Esophagus muscularis mucosa (tissue), 4 donors: ENCODE results near the gene AMOTL1. TPM values are rescaled to one million over a fixed set of nuclear protein-coding genes. Genes with fewer than 3 reads are reported as not detected.

Experiments
- DNase-seq: peaks from one replicate; pipeline ENCODE4 v3.0.0-alpha.2; 2017; ENCODE audit errors: extremely low spot score
- H3K27ac ChIP-seq, 4 donors: fragments of 200-600 bp; sonication (generic); replicated peaks in 1 of 4; 1 replicate in 3 of 4; 2 replicates in 1 of 4; pipeline ENCODE4 v1.5.1; 2016 to 2019; ENCODE audit warnings: mild to moderate bottlenecking in 1 of 4
- H3K27me3 ChIP-seq, 4 donors: fragments of 200-600 bp; sonication (generic); one replicate each; pipeline versions ENCODE4 v1.5.1 to v1.6.0; 2016 to 2019
- H3K36me3 ChIP-seq, 4 donors: fragments of 200-600 bp; sonication (generic); one replicate each; pipeline ENCODE4 v1.5.1; 2016 to 2019
- H3K4me1 ChIP-seq, 4 donors: fragments of 200-600 bp; sonication (generic); one replicate each; pipeline ENCODE4 v1.5.1; 2016 to 2019
- H3K4me3 ChIP-seq, 4 donors: fragments of 200-600 bp; sonication (generic); 1 replicate in 2 of 4; 2 replicates in 2 of 4; pipeline ENCODE4 v1.5.1; 2016 to 2019; ENCODE audit warnings: mild to moderate bottlenecking in 4 of 4, moderate library complexity in 1 of 4
- H3K9me3 ChIP-seq, 4 donors: fragments of 200-600 bp; sonication (generic); 1 replicate in 3 of 4; 2 replicates in 1 of 4; pipeline ENCODE4 v1.5.1; 2016 to 2019
- EP300 ChIP-seq: sonication (generic); formaldehyde crosslinking; IDR thresholded peaks from one replicate; pipeline ENCODE4 v1.6.1; 2017; ENCODE audit warnings: antibody characterized with exemption
- POLR2A ChIP-seq: fragments of 450-650 bp; IDR thresholded peaks from one replicate; pipeline ENCODE4 v1.6.1; 2017; ENCODE audit warnings: antibody characterized with exemption, moderate library complexity, mild to moderate bottlenecking, low read depth
- POLR2AphosphoS5 ChIP-seq, 2 donors: sonication (generic); formaldehyde crosslinking; IDR thresholded peaks; one replicate each; pipeline ENCODE4 v1.6.1; 2017; ENCODE audit warnings: antibody characterized with exemption in 2 of 2
- WGBS: methylation state at CpG from one replicate; pipeline ENCODE4 v1.1.5; 2018; 5-methylcytosine and 5-hydroxymethylcytosine counted together
- intact Hi-C: fragments of 100-400 bp; cut with DNase I; formaldehyde crosslinking; loops from one replicate; pipeline ENCODE4 v1.15.1; 2023
- total RNA-seq, 4 donors: library from RNA; depleted of rRNA; stranded (reverse); fragments of >200 nt; gene quantifications; one replicate each; pipeline versions ENCODE4 v1.1.0 to v1.2.1, GENCODE V29; 2016
- TF ChIP-seq, protein P1 (sequence below), 3 experiments: fragments of 200-600 bp in 2 of 3; fragments of 450-650 bp in 1 of 3; sonication (generic) in 2 of 3; IDR thresholded peaks; one replicate each; pipeline ENCODE4 v1.5.1; 2017 to 2019; ENCODE audit warnings: antibody characterized with exemption in 3 of 3, mild to moderate bottlenecking in 2 of 3, moderate library complexity in 1 of 3

Gene AMOTL1
- total RNA-seq, 4 donors from 2014 or later, result 172 to 259 (median 182) TPM

DNA sequence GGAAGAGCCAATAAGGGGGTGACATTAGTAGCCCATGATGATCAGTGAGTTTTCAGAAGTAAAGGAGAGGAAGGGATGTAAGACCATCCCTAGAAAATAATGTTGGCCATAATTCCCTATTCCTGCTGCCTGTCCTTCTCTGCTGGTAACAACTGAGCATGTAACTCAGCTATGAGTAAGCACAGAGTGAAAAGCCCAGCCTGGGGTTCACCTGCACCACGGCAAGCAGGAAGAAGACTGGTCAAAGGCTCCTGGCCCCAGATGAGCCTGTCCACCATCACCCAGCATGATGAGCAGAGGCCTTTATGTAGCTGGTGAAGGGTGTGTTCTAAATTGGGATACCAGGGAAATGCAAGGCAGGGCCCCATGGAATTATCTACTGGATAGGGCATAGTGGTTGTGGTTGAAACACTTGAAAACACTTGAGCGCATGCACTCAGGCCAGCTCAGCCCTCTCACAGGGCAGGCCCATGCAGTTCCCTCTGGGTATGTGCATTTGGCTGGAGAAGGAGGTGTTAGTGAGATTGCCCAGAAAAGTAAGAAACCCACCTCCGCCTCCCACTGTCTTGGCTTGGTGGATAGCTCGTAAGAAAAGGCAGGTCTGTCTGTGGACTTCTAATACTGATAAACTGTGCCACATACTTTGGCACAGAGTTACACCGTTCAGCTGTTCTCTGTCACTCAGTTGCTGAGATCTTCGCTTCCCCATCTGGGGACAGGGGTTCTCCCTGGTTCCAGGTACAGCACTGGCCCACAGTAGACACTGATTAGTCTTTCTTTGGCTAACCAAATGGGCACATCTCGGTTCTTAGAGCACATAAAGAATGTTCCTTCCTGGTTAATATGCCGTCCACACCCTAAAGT lies 86.8 kb downstream of the AMOTL1 start:
- TF ChIP-seq, protein P1, sequence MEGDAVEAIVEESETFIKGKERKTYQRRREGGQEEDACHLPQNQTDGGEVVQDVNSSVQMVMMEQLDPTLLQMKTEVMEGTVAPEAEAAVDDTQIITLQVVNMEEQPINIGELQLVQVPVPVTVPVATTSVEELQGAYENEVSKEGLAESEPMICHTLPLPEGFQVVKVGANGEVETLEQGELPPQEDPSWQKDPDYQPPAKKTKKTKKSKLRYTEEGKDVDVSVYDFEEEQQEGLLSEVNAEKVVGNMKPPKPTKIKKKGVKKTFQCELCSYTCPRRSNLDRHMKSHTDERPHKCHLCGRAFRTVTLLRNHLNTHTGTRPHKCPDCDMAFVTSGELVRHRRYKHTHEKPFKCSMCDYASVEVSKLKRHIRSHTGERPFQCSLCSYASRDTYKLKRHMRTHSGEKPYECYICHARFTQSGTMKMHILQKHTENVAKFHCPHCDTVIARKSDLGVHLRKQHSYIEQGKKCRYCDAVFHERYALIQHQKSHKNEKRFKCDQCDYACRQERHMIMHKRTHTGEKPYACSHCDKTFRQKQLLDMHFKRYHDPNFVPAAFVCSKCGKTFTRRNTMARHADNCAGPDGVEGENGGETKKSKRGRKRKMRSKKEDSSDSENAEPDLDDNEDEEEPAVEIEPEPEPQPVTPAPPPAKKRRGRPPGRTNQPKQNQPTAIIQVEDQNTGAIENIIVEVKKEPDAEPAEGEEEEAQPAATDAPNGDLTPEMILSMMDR (IDR thresholded peaks at IDR 0.05), result no peak
- no peak for DNase-seq
- H3K27ac ChIP-seq, result peak overlapping the region in 3 of 4 donors; percentile 3 to 28 (median 25)
- intact Hi-C loops, result no loop called here
- H3K4me1 ChIP-seq, result peaks cover 17 to 55% (median 51%) of the 10 kb centered on the region in 4 donors
- WGBS, result 87% methylated on average over 8 of the region's 8 CpGs
- H3K4me3 ChIP-seq, result no peak overlapping the region
- no peaks in the 10 kb centered on the region for H3K9me3 ChIP-seq
- H3K27me3 ChIP-seq, result no peaks in the 10 kb centered on the region
- peaks cover 40 to 97% (median 80%) of the 10 kb centered on the region in 4 donors for H3K36me3 ChIP-seq

DNA sequence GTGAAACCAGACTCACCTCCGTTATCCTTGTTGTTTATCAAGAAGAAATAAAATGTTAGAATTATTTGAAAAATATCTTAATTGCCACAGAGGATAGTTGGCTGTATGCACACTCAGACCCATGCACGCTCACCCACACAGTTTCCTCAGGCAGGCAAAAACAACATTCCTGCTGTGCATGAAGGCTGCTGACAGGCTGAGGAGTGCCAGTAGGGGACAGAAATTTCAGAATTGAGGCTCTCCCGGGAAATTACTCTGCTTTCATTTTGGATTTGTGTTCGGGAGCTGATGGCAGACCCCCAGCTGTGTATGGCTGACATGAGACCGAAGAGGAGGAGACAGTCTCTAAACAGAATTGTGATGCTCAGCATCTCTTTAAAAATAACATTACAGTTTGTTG lies 87.5 kb downstream of the AMOTL1 start:
- intact Hi-C loops, result no loop called here
- no peak for DNase-seq
- Histone ChIP-seq H3K36me3 (peaks cover 42 to 97% (median 80%) of the 10 kb centered on the region in 4 donors), H3K27me3 (no peaks in the 10 kb centered on the region), H3K27ac (peak overlapping the region in 2 of 4 donors; percentile 3 to 25), H3K4me1 (peaks cover 17 to 48% (median 45%) of the 10 kb centered on the region in 4 donors), H3K9me3 (no peaks in the 10 kb centered on the region), H3K4me3 (no peak overlapping the region)
- TF ChIP-seq POLR2A, result no peak
- no peak for TF ChIP-seq POLR2AphosphoS5 (IDR thresholded peaks at IDR 0.05)
- TF ChIP-seq, protein P1 (IDR thresholded peaks at IDR 0.05), result no peak
- no peak for TF ChIP-seq EP300
- 79% methylated on average over 5 of the region's 5 CpGs for WGBS

DNA sequence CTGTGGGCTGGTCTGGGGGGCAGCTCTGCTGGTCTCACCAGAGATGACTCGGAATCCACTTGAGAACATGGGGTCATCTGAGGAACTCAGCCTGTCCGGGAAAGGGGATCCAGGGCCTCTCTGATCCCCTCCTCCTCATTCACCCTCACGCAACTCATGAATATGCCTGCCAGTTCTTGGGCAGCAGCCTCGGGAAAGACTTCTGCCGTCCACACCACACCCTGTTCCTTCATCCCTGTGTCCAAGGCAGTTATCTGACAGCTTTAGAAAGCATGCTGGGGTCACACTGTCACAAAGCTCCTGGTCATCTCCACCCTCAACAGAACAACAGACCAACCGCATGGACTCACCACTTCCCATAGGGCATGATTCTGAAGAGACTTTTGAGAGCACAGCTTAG lies 88.3 kb downstream of the AMOTL1 start:
- no peaks in the 10 kb centered on the region for H3K9me3 ChIP-seq
- H3K27me3 ChIP-seq, result no peaks in the 10 kb centered on the region
- H3K4me1 ChIP-seq, result peaks cover 17 to 48% (median 41%) of the 10 kb centered on the region in 4 donors
- intact Hi-C loops, result no loop called here
- H3K4me3 ChIP-seq, result no peak overlapping the region
- peak overlapping the region in 3 of 4 donors; percentile 10 to 38 (median 19) for H3K27ac ChIP-seq
- TF ChIP-seq EP300, result no peak
- DNase-seq, result no peak
- 72% methylated on average over 5 of the region's 6 CpGs for WGBS
- peaks cover 47 to 97% (median 84%) of the 10 kb centered on the region in 4 donors for H3K36me3 ChIP-seq

DNA sequence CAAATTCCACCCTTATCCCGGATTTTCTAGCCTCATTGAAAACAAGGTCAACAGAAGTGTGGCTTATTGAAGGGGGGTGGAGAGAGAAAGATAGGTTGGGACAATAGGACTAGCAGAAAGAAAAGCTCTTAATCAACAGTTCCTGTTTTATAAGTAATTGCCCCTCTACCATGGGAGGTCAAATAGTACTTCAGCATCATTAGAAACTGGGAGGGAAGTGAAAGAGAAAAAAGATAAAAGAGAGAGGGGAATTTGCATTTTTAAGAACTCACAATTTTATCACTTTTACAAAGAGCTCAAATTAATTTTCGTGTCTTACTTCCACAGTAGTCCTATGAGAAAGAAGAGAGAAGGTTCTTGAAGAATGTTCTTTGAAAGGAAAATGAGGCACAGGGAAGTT lies 89.2 kb downstream of the AMOTL1 start:
- Histone ChIP-seq H3K9me3 (no peaks in the 10 kb centered on the region), H3K4me1 (peaks cover 17 to 39% (median 32%) of the 10 kb centered on the region in 4 donors), H3K36me3 (peaks cover 51 to 97% (median 90%) of the 10 kb centered on the region in 4 donors), H3K4me3 (no peak overlapping the region), H3K27ac (peak overlapping the region in 1 of 4 donors; percentile 10), H3K27me3 (no peaks in the 10 kb centered on the region)
- intact Hi-C loops, result no loop called here
- no peak for TF ChIP-seq EP300
- TF ChIP-seq POLR2A, result no peak
- no peak for DNase-seq
- WGBS, result 79% methylated on average over 2 of the region's 2 CpGs

DNA sequence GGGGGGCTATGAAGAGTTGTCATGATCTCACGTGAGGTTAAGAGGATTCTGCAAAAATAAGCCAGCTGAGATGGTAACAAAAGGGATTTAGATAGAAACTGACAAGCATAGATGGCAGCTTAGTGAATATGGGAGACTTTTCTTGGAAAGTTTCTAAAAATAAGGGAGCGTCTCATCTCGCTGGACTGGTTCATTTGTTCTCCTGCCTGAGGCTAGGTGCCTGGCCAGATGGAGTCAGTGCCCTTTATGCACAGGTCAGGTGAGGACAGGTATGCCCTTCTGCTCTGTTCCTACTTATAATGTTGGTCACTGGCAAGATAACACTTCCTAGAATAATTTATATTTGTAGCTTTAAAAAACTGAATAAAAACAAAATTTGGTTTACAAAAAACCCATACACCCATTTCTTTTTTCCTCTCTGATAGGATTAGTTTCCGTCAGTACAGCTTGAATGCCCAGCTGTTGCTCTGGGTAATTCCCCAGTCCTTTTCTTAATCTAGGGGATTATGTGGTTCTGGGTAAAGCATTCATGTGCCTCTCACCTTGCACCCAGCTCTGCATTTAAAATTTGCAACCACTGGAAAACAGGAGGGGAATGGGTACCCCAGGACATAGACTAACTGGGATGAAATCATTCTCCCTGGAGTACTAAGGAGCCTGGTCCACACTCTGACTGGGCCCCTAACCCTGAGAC lies 90.0 kb downstream of the AMOTL1 start:
- H3K4me1 ChIP-seq, result peaks cover 17 to 37% (median 29%) of the 10 kb centered on the region in 4 donors
- TF ChIP-seq POLR2AphosphoS5 (IDR thresholded peaks at IDR 0.05), result no peak
- TF ChIP-seq, protein P1 (IDR thresholded peaks at IDR 0.05), result no peak
- TF ChIP-seq EP300, result no peak
- no peak for TF ChIP-seq POLR2A
- WGBS, result 63% methylated on average over 4 of the region's 4 CpGs
- H3K9me3 ChIP-seq, result no peaks in the 10 kb centered on the region
- intact Hi-C loops, result no loop called here
- H3K27me3 ChIP-seq, result no peaks in the 10 kb centered on the region
- no peak overlapping the region for H3K4me3 ChIP-seq
- no peak overlapping the region for H3K27ac ChIP-seq
- DNase-seq, result no peak
- peaks cover 51 to 97% (median 88%) of the 10 kb centered on the region in 4 donors for H3K36me3 ChIP-seq
